SK-N-SH treated with all-trans-retinoic acid at 6 μM for 48 hours (cell line): ENCODE results near the gene GLIS2.

Experiments
- OSR1 ChIP-seq: fragments of 250-450 bp; sonication (Bioruptor Pico); IDR thresholded peaks from 2 replicates; pipeline ENCODE4 v1.8.0; 2022; ENCODE audit warnings: moderate library complexity, mild to moderate bottlenecking, inconsistent platforms
- PPARA ChIP-seq: fragments of 250-450 bp; sonication (Bioruptor Pico); IDR thresholded peaks from 2 replicates; pipeline ENCODE4 v1.5.0; 2020; ENCODE audit warnings: mild to moderate bottlenecking, borderline replicate concordance
- RARB ChIP-seq: fragments of 250-450 bp; sonication (Bioruptor Pico); IDR thresholded peaks from 2 replicates; pipeline ENCODE4 v1.8.0; 2021; ENCODE audit warnings: mild to moderate bottlenecking, moderate library complexity
- TCF4 ChIP-seq: fragments of 250-450 bp; sonication (Bioruptor Pico); IDR thresholded peaks from 2 replicates; pipeline ENCODE4 v1.8.0; 2021; ENCODE audit warnings: mild to moderate bottlenecking, moderate library complexity, borderline replicate concordance
- ZFP3 ChIP-seq: fragments of 250-450 bp; sonication (Bioruptor Pico); IDR thresholded peaks from 2 replicates; pipeline ENCODE4 v1.5.0; 2020; ENCODE audit warnings: mild to moderate bottlenecking, moderate library complexity

DNA sequence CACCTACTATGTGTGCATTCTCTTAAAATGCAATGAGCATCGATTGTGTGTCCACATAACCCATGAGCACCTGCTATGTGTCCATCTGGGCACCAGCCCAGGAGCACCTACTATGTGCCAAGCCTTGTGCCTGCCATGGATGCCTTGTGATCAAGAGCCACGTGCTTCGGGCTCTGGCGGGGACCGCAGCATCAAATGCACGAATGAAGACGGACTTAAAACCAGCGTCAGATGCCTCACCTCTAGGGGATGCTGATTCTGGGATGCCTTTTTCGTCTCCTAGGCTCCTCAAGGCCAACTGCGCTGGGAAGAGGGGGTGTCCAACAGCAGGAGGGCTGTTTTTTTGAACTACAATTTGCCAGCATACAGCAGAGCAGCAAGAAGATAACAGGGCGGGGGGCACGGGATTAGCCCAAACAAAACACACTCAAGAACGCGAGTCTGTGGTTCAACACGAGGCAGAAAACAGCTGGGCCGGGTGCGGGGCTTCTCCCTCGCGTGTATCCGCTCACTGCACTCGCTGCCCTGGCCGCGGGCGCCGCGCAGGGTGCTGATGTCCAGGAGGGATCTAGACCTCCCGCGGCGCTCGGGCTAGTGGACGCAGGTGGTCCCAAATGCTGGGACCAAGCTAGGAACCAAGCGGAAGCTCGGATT lies 1.2 kb upstream of the GLIS2 start:
- TF ChIP-seq ZFP3 (CRISPR knock-in tag) (no peak), RARB (CRISPR knock-in tag) (no peak), OSR1 (CRISPR knock-in tag) (no peak), PPARA (CRISPR knock-in tag) (no peak), TCF4 (CRISPR knock-in tag) (no peak)
